ENCODE results near the gene NRP1.

The NRP1 gene

DNA sequence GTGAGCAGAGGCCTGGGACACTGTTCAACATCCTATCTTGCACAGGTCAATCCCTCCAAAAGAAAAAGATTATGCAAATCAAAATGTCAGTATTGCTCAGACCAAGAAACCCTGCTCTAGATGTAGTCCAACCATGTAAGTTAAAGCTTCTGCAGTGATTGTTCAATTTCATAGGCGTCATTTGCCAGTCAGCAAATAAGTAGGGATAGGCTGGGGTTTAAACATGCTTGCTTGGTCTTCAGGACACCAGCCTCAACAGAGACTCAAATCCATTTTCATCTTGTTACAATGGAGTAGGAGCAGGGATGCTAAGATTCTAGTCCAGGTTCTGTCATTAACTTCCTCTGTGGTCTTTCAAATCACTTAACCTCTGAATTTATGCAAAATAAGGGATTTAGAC, 89.1 kb downstream of the NRP1 start:
- TF ChIP-seq, protein P1, sequence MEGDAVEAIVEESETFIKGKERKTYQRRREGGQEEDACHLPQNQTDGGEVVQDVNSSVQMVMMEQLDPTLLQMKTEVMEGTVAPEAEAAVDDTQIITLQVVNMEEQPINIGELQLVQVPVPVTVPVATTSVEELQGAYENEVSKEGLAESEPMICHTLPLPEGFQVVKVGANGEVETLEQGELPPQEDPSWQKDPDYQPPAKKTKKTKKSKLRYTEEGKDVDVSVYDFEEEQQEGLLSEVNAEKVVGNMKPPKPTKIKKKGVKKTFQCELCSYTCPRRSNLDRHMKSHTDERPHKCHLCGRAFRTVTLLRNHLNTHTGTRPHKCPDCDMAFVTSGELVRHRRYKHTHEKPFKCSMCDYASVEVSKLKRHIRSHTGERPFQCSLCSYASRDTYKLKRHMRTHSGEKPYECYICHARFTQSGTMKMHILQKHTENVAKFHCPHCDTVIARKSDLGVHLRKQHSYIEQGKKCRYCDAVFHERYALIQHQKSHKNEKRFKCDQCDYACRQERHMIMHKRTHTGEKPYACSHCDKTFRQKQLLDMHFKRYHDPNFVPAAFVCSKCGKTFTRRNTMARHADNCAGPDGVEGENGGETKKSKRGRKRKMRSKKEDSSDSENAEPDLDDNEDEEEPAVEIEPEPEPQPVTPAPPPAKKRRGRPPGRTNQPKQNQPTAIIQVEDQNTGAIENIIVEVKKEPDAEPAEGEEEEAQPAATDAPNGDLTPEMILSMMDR (IDR thresholded peaks at IDR 0.05; ENCODE audit: low read depth, low read length), result no peak
- DNase-seq (ENCODE audit: low read depth, low spot score), result no peak
- in situ Hi-C loops (cut with HindIII; ENCODE audit: low sequenced_read_pairs), result no loop called here

DNA sequence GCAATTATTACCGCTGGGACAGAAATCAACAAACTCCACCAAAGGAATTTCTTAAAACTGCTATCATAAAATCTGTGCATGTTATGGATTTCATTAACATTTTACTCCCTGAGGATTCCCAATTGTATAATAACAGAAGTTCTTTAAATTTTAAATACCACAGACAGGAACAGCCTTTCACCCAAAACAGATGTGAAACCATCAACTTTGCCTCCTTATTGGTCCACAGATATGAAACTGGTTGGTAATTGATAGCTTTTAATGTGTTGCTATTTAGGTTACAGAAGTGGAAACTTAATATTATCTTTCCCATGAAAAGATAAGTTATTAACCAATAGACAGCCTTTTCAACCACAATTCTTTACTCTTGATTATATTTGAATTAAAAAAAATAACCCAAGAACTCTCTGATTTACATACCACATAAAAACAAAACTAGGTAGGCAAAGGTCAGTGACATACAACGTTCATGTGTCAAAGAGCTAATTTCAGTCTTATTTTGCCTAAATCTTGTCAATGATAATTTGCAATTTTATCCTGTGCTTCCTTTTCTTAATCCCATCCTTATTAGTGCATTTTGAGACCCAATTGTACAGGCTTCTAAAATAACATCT, 90.0 kb downstream of the NRP1 start:
- H3K4me3 ChIP-seq (ENCODE audit: low read depth, low read length), result no peak overlapping the region
- DNase-seq (ENCODE audit: low read depth, low spot score), result no peak
- TF ChIP-seq, protein P1 (IDR thresholded peaks at IDR 0.05; ENCODE audit: low read depth, low read length), result no peak
- in situ Hi-C loops (cut with HindIII; ENCODE audit: low sequenced_read_pairs), result no loop called here

More for the DNA sequence above, 89.1 kb downstream of the NRP1 start:
- H3K4me3 ChIP-seq (ENCODE audit: low read depth, low read length), result no peak overlapping the region

DNA sequence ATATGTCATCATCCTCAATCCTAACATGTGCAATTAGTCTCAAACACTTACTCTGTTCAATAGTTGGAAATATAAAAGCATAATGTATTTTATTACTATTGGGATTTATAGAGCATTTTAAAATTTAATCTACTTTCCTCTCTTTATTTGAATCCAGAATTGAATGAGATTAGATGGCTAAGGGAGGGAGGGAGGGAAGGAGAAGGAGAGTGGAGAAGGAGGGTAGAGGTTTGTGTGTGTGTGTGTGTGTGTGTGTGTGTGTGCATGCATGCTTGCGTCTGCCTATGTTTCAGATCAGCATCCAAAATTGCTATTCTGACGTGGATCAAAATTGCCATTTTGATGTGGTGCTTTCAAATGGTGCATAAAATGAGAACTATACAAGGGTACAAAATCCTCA, 90.8 kb downstream of the NRP1 start:
- no peak overlapping the region for H3K4me3 ChIP-seq (ENCODE audit: low read depth, low read length)
- TF ChIP-seq, protein P1 (IDR thresholded peaks at IDR 0.05; ENCODE audit: low read depth, low read length), result no peak
- in situ Hi-C loops (cut with HindIII; ENCODE audit: low sequenced_read_pairs), result no loop called here
- no peak for DNase-seq (ENCODE audit: low read depth, low spot score)

DNA sequence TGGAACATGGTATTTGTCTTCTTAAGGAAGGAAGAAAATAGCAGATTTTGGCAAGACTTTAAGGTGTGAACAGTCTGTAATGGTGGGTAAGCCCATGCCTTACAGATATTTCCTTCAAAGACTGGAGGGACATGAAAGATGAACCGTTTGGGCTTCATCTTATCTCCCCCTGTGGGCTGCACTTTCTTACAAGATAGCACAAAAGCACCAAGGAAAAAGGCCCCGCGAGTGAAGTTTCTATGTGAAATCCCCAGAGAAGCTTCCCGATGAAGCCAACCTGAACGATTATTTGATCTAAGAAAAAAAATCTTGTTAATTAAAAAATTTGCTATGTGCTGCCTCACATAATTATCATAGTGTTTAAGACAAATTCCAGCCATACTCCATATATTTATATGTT, 91.5 kb downstream of the NRP1 start:
- in situ Hi-C loops (cut with HindIII; ENCODE audit: low sequenced_read_pairs), result no loop called here

DNA sequence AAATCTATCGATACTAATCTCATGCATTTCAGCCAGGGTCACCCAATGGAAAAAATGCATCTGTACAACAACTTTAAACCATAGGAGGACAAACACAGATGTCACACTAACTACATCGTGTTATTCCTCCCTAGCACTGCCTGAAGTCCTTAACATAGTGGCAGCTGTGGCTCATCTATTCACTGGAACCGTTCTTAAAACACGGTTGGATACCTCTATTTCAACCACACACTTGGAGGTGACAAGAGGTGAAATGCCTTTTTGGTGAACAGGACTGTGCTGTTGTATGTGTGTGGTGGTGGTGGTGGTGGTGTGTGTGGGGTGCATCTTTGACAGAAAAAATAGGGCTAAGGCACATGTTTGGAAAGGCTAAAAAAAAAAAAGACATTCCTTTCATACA, 93.1 kb downstream of the NRP1 start:
- DNase-seq (ENCODE audit: low read depth, low spot score), result peak; percentile 54
- H3K4me3 ChIP-seq (ENCODE audit: low read depth, low read length), result no peak overlapping the region
- TF ChIP-seq, protein P1 (IDR thresholded peaks at IDR 0.05; ENCODE audit: low read depth, low read length), result no peak
- in situ Hi-C loops (cut with HindIII; ENCODE audit: low sequenced_read_pairs), result no loop called here

More for the DNA sequence above, 91.5 kb downstream of the NRP1 start:
- TF ChIP-seq, protein P1 (IDR thresholded peaks at IDR 0.05; ENCODE audit: low read depth, low read length), result no peak
- H3K4me3 ChIP-seq (ENCODE audit: low read depth, low read length), result no peak overlapping the region
- no peak for DNase-seq (ENCODE audit: low read depth, low spot score)

DNA sequence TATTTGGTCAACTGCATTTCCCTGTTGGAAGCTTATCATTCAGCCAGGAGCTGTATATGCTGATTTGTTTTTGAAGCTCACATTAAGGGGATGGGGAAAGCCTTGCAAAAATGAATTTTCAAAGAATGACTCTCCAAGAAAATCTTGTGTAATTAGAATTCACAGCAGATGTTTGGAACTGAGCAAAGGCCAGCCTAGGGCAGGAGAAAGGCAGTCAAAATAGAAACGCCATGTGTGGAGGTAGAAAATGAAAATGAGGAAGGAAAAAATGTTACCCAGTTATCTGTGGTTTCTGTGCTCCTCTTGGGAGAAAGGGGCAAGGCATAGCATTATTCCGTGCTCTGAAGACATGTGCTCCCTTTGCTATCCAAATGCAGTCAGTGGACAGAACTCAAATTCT, 93.5 kb downstream of the NRP1 start:
- TF ChIP-seq, protein P1 (IDR thresholded peaks at IDR 0.05; ENCODE audit: low read depth, low read length), result no peak
- H3K4me3 ChIP-seq (ENCODE audit: low read depth, low read length), result no peak overlapping the region
- peak; percentile 52 for DNase-seq (ENCODE audit: low read depth, low spot score)
- in situ Hi-C loops (cut with HindIII; ENCODE audit: low sequenced_read_pairs), result no loop called here
